ENCODE results near the gene TARS3.
A peak's percentile ranks its signal among the peaks of the same experiment; 100 is the strongest.
"Not testable (repeated sequence)": the region's sequence is repeated elsewhere in the genome, so short reads cannot be mapped to it uniquely, and the experiment has no call there.

TARS3 gene

DNA sequence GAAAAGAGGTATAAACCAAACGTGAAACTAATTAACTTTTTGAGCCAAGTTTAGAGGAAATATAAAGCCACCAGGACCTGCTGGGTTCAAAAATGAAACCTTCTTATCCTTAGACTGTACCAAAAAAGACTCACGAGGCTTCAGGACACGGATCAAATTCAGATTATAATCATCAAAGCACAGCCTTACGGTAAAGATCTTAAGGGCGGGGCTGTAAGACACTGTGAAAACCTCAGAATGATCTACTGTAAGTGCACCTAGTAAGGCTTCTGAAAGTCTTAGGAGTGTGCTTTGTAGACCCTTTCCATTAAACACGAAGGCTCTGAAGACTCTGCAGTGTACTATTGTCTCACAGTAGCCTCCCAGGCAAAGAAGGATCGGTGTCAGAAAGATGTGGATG is 26.8 kb downstream of the TARS3 start:
- DNase-seq = no peak

DNA sequence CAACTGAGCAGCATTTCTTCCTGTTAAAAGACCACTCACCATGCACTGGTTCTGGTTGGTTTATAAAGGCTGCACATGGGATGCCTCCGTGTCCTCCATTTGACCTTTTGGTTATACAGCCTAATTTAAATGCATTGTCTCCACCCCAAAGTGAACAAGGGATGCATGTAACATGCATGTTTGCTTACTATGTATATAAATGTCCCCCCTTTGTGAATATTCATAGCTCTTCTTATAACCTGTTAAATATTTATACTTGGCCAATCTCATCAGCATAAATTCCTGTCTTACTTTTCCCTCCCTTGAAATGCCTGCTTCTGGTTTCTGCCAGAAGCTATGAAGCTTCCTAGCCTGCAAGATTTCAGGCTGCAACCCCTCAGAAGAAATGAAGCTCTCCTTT is 27.4 kb downstream of the TARS3 start:
- DNase-seq = no peak

DNA sequence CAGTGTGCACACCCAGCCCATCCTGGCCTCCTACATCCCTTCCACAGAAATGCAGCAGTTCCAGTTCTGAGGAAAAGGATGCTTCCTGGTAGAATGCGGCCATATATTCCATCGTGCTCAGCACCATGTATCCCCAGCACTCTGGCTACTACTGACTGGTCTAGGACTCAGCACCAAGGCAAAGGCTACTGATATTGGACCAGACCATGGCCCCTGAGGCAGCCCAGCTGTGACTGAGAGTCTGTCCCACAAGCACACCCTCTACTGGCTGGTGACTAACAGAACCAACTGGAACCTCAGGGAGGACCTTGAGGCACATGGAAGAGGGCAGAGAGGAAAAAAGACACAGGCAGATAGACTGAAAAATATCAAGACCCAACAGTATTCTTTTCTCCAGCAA is 30.0 kb downstream of the TARS3 start:
- no peak for DNase-seq

DNA sequence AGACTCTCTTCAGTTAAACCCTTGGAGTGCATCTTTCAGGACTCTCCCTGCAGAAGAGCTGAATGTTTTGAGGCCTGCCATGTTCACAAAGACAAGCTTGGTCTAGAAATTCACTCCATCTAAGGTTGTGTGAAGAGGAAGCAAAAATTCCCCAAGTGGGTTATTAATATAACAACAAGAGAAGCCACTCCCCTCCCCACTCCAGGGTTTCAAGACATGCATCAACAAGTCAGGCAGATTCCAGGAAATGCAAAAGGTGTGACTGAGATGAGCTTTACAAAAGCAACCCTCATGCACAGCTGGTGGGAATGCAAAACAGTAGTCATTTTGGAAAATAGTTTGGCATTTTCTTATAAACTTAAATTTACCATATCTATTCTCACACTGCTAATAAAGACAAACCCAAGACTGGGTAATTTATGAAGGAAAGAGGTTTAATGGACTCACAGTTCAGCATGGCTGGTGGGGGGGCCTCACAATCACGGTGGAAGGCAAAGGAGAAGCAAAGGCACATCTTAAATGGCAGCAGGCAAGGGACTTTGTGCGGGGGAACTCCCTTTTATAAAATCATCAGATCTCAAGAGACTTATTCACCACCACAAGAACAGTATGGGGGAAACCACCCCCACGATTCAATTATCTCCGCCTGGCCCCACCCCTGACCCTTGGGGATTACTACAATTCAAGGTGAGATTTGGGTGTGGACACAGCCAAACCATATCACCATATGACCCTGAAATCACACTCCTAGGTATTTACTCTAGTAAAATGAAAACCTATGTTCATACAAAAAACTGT is 31.3 kb downstream of the TARS3 start:
- DNase-seq = no peak

DNA sequence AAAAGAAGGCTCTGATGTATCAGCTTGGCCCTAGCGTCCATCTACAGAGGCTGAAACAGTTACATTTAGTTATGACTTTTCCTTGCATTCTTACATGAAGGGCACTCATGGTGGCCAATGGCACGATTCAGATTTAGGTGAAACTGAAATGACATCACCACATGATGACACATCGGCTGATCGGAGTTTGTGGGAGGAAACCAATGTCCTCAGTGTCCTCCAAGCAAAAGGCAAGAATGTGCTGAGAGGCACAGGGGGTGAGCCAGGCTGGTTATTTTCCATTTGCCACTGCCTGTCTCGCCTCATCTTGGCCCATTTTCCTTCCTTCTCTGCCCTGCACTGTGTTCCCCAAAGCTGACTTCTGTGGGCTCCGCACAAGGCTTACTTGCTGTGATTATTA is 34.4 kb downstream of the TARS3 start:
- DNase-seq = no peak

DNA sequence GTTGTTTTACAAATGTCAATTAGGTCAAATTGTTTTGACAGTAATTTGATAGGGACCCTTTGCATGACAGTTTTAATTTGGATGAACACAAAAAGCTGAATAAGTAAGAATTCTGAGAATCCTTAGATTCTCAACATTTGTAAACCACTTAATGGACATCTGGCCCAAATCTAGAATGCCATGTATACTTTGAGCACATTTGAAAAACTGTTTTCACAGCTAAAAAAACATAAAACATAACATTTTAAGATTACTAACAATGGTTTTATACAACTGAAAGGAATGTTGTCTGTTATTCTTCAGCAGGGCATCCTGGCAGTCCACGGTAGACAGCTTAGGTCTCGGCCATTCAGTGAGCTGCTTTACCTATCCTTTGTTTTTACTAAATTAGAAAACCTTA is 37.6 kb downstream of the TARS3 start:
- no peak for DNase-seq

DNA sequence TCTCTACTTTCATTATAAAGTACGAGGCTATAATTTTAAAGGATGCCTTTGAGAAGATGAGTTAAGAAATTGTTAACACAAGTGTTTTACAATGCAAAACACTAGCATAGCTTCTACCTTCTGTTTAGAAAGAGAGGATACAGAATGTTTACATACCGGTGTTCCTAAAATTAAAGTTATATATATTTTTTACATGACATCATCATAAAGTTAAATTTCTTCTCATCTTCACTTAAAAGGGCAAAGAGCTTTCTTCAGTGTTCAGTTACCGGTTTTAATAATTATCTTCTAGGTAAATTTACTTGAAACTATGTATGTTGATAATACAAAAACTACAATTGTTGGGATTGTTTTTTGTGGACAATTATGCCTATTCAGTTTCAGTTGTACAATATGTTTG is 39.4 kb downstream of the TARS3 start:
- DNase-seq = no peak

DNA sequence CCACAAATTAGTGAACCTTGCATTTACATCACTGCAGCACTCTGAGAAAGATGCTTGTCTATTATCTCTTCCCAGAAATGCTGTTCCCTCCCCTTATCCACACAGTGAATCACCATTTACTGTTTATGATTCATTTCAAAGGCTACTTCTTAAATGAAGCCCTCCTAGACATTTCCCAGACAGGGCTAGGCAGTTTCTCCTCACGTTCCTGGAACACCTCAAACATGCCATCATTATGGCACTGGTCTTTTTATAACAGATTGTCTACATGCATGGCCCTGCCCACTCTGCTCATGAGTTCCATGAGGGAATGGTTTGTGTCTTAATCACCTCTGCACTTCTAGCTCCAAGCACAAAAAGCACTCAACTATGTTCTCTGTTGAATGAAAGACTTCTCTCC is 39.9 kb downstream of the TARS3 start:
- no peak for DNase-seq

DNA sequence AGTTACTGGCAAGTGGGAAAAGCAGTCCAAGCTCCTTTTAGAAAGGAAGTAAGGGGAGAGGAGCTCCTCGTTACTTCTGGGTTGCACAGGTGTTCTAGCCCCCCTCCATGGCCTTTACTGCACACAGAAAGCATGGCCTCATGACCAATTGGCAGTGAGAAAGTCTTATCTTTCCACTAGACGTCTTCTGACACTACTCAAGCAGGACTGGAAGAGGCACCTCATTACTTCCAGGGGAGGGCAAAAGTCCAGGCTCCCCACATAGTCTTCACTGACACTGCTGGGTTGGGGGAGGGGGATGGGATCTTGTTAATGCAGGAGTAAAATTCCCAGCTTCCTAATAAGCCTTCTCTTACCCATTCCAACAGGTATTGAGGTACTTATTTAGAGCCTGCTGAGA is 44.5 kb downstream of the TARS3 start:
- no peak for DNase-seq

DNA sequence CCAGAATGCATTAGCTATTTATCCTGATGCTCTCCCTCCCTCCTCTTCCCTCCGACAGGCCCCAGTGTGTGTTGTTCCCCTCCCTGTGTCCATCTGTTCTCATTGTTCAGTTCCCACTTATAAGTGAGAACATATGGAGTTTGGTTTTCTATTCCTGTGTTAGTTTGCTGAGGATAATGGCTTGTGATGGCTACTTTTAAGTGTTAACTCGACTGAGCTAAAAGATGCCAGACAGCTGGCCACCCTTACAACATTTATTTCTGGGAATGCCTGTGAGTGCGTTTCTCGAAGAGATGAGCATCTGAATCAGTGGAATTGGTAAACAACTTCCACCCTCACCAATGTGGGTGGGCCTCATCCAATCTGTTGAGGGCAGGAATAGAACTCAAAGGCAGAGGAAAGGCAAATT is 47.3 kb downstream of the TARS3 start:
- DNase-seq = peak; percentile 46 to 79

DNA sequence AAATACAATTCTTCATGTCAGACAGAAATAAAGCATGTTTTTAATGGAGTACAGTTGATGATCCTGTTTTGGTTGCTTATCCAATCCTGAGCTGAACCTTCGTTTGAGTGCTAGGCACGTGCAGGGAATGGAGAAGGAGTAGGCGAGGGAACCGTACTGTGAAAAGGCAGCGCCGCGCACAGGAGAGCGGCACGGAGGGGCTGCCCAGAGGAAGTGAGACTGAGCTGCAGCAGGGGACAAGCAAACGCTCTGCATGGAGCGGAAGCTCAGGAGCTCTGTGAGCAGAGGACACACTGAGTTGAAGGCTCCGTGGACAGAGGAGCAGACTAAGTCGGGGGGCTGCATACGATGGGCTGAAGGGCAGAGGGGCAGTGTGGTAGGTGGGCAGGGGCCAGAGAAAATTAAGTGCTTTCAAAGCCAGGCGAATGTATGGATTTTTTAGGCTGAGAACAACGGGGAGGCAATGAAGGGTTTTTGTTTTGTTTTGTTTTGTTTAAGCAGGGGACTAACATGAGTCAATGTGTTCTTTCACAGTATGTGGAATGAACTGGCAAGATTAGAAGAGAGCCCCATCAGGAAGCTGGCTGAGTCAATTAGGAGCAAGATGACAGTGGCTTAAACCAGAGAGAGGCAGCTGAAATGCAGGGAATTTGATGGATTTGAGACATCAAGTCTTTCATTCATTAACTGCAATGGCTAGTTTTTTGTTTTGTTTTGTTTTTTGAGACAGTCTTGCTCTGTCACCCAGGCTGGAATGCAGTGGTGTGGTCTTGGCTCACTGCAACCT is 48.3 kb downstream of the TARS3 start:
- DNase-seq = peak; percentile 2 to 52

DNA sequence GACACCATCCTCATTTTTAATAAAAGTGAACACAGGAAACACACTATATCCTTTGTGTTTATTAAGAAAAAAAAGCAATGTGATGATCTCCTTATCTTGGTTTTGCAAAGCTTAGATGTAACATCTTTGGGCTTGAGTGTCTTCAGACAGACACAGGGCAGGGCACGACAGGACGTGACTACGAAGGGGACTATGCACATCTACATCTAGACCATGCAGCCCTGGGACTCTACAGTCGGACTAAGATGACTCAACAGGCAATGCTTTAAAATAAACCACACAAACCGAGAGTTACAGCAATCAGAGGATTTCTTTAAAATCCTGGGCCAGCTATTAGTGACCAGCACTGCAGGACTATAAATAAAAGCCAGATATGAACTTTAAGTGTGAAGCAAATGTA is 49.3 kb downstream of the TARS3 start:
- DNase-seq = no peak

DNA sequence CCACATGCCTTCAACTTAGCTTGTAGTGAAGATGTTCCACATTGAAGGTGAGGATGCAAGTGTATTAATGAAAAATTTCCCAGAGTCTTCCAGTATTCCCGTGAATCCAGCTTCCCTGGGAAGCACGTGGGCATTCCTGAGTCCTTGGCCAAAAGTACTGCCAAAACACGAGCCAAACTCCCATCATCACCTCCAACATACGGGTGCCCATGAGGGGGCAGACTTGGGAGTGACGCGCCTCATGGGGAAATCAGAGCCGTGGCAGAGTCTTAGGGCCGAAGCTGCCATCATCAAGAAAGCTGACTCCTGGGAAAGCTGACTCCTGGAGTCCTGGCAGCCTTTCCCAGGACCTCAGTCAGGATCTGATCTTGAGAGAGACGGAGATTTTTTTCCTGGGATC is 52.0 kb downstream of the TARS3 start:
- DNase-seq = no peak

DNA sequence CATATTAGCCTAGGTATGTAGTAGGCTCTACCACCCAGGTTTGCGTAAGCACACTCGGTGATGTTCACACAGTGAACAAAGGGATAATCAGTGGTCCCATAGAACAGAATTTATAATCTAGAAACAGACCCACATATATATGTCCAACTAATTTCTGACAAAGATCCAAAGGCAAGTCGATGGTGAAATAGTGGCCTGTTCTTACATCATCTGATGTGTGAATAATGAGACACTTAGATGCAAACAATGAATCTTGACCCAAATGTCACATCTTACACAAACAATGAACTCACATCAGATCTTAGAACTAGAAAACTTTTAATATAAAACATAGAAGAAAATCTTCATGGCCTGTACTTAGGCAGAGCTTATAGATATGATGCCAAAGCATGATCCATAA is 54.5 kb downstream of the TARS3 start:
- DNase-seq = no peak

DNA sequence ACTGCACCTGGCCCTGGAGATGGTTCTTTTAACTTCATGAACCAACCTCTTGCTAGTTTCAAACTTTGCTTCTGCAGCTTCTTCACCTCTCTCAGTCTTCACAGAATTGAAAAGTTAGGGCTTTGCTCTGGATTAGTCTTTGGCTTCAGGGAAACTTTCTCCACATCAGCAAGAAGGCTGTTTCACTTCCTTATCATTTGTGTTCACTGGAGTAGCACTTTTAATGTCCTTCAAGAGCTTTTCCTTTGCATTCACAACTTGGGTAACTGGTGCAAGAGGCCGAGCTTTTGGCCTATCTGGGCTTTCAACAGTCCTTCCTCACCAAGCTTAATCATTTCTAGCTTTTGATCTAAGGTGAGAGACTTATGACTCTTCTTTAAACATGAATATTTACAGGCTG is 56.4 kb downstream of the TARS3 start:
- DNase-seq = no peak

DNA sequence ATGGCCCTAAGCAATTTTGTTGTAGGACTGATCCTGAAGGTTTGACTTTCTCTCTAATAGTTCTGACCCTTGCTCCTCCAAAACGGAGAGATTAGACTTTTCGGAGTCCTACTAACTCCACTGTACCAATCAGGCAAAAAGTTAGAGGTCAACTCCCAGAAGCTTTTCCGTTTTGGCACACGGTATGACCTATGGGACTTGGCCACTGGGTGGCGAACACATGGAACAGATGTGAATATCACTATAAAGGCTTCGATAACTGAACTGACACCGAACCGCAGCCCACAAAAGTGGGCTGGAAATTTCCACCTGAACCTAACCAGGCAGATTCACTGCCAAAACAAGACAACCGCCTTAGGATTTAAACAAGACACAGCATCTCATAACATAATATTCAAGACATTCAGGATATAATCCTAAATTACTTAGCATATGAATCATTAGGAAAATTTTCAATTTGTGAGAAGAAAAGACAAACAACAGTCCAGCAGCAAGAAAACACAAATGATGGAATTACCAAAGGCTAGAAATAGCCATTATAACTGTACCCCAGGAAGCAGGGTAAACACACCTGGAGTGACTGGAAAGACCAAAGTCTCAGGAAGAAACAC is 59.9 kb downstream of the TARS3 start:
- no peak for DNase-seq

DNA sequence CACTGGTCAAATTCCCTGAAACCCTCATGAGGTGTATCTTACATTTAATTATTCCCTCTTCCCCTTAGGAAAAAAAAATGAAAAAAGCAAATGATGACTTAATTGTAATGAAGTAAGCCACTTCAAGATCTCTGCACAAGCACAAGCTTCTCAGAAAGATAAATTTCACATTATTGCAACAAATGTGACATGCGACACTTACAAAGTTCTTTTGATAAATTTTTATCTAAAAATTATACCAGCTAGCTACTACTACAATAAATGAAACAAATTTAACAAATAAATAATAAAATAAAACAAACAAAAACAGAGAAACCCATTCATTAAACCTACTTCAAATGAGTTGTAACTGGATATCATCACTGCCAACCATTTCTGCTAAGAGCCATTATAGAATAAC is 62.1 kb downstream of the TARS3 start:
- DNase-seq = no peak

DNA sequence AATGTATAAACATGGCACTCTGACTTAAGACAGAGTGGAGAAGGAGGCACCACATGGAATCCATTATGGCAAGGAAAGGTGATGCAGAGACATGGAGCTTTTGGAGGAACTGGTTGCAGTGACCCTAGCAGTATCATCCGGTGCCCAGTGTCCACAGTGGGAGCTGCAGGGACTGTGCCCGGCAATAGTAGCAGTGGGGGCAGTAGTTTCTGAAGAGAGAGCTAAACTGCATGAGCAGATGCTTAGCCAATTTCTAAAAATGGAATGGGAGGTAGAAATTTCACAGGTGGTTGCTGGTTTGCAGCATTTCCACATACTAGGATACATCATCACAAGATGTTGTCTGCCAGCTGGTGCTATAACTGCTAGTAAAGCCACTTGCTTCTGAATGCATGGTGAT is 64.3 kb downstream of the TARS3 start:
- DNase-seq = no peak

DNA sequence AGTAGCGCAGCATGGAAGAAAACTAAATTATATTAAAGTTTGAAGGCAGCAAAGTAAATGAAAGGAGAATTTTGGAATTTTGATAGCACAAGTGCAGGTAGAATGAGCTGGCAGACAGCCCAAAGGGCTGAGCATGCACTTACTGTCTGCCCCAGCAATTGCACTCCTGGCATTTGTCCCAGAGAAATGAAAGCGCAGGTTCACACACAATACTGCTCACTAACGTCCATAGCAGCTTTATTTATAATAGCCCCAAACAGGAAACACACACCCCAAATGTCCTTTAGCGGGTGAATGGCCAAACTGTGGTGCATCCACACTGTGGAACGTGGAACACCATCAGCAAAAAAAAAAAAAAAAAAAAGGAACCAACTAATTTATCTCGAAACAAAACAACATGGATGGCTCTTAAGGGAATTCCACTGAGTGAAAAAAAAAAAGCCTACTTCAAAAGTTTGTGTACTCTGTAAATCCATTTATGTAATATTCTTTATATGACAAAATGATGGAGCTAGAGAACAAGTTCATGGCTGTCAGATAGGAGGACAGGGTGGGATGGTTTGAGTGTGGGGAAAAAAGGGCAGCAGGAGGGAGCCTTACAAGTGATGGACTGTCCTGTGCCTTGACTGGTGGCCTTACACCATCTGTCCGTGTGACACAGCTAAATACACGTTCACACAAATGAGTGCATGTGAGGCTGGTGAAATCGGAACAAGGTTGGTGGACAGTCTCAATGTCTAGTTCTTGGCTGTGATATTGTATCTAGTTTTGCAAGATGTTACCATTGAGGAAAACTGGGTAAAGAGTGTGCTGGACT is 66.1 kb downstream of the TARS3 start:
- no peak for DNase-seq

DNA sequence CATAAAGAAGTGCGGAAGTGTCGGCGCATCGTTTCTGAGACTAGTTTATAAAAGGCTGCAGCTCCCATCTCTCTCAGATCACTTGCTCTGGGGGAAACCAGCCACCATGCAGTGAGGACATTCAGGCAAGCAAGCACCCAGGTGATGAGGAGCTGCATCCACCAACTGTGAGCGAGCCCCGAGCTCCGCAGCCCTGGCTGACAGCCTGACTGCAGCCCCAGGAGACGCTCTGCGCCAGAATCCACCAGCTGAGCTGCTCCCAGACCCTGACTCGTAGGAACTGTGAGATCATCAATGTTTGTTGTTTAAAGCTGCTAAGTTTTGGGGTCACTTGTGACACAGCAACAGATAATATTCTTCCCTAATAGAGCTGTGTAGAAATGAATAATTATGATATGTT is 67.1 kb downstream of the TARS3 start:
- no peak for DNase-seq

DNA sequence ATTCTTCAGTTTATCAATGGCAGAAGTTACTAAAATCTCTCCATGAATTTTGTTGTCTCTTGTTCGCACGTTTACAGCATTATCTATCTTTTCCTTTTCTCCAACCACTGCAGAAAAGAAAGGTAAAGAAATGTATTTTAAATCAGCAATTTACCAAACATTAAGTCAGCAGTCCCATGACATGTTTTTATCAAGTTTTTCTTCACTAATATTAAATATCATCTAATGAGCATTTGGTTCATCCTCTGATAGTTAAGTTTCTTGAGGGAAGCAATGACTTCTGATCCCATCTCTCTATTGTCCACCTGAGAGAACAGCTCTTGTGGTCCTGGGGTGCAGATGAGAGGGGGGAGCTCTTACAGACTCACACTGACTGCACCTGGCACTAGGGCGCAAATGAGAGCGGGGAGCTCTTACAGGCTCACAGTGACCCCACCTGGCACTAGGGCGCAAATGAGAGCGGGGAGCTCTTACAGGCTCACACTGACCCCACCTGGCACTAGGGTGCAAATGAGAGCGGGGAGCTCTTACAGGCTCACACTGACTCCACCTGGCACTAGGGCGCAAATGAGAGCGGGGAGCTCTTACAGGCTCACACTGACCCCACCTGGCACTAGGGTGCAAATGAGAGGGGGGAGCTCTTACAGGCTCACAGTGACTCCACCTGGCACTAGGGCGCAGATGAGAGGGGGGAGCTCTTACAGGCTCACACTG is 69.5 kb downstream of the TARS3 start:
- not testable (repeated sequence) for DNase-seq

DNA sequence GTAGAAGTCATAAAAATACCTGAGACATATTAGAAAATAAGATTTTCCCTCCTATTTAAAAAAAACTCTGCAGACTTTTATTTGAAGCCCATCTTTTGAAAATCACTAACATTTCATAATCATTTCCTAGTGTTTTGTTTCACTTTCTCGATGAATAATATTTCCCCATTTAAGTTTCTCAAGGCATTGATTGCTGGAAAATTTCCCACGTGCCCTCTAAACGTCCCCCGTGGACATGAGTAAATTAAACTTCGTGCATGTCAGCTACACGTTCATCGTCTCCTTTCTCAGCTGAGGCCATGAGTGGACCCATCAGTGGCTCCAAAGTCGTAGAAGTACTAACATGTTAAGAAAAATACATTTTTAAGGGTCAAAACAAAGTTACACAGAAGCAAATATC is 70.1 kb downstream of the TARS3 start:
- DNase-seq = no peak

All from cerebellar nuclear complex (tissue), 1 donor.